ACC112 (cell line): ENCODE measurements around the gene ST6GAL1.

Experiments
- H2AFZ ChIP-seq: fragments of 200-600 bp; sonication (generic); one replicate; pipeline ENCODE4 v1.6.0; 2017; ENCODE audit warnings: antibody characterized with exemption, low read length; ENCODE audit not compliant: unreplicated experiment
- H3K27ac ChIP-seq: fragments of 200-600 bp; sonication (generic); 2 replicates; pipeline ENCODE4 v1.5.1; 2014; ENCODE audit warnings: low read depth, mild to moderate bottlenecking, antibody characterized with exemption, low read length, moderate library complexity
- H3K27me3 ChIP-seq: fragments of 200-600 bp; sonication (generic); 2 replicates; pipeline ENCODE4 v1.6.1; 2014; ENCODE audit warnings: mild to moderate bottlenecking, antibody characterized with exemption, low read length, moderate library complexity, mixed read lengths; ENCODE audit not compliant: insufficient read depth
- H3K36me3 ChIP-seq: fragments of 200-600 bp; sonication (generic); 2 replicates; pipeline ENCODE4 v1.6.1; 2016; ENCODE audit warnings: mild to moderate bottlenecking, antibody characterized with exemption, low read length, moderate library complexity, mixed read lengths; ENCODE audit not compliant: insufficient read depth
- H3K4me1 ChIP-seq: fragments of 200-600 bp; sonication (generic); one replicate; pipeline ENCODE4 v1.6.1; 2016; ENCODE audit warnings: low read length, mixed read lengths; ENCODE audit not compliant: insufficient read depth, unreplicated experiment, control insufficient read depth
- H3K4me3 ChIP-seq: fragments of 200-600 bp; sonication (generic); 2 replicates; pipeline ENCODE4 v1.5.1; 2014; ENCODE audit warnings: mild to moderate bottlenecking, low read depth, low read length
- H3K79me2 ChIP-seq: fragments of 200-600 bp; sonication (generic); one replicate; pipeline ENCODE4 v1.6.0; 2016; ENCODE audit warnings: low read length; ENCODE audit not compliant: control insufficient read depth, unreplicated experiment, insufficient read depth

Gene ST6GAL1

DNA sequence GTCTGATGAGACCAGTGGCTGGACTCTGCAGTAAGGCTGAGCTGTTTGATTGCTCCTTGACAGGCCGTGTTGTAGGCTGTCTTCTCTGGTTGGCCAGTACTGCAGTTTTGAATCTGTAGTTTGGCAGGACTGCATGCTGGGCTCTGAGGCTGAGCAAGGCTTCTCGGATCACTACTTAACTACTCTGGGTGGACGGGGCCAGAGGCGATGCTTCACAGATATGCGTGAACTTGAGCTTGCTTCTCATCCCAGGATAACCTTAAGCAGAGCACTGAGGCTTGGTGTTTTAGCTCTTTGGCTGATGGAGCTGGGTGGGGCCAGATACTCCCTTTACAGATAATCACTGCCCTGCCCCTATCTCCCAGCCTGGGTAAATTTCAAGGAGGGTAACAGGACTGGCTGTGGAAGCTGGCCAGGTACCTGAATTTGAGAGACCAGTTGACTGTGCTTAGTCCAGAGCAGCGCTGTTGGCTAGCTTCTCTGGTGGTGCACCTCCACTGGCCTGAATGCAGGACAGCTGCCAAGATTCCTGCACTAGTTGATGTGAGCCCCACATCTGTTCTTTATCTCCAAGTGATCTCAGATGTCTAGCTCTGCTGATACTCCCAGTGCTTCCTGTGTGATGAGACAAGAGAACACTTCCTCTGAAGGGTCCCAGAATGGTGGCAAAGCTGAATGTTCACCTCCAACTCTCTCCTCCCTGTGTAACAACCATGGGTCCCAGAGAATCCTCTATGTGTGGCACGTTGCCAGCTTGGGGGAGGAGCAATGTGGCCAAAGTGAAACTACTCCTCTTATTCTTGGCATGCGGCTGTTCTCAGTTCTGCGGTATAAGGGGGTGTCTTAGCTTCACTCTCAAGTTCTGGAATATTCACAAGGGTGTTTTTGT is 171.1 kb downstream of the ST6GAL1 start:
- peak overlapping the region; percentile 85 for H2AFZ ChIP-seq

DNA sequence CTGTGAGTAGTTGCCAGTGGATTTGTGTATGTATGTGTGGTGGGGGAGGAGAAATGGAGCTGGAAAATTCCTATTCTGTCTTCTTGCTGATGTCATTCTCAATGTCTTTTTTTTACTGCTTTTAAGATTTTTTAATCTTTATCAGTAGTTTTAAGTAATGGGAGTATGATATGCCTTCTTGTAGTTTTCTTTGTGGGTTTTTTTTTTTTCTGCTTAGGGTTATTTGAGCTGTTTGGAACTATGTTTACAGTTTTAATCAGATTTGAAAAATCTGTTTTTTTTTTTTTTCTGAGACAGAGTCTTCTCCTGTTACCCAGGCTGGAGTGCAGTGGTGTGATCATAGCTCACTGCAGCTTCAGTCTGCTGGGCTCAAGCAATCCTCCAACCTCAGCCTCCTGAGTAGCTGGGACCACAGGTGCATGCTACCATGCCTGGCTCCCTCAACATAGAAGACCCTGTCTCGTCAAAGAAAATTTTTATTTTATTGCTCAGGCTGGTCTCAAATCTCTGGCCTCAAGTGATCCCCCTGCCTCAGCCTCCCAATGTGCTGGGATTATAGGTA is 171.8 kb downstream of the ST6GAL1 start:
- Histone ChIP-seq H3K27ac (peak overlapping the region; percentile 51), H2AFZ (peak overlapping the region; percentile 85)

More for the DNA sequence above, 171.1 kb downstream of the ST6GAL1 start:
- no peaks in the 10 kb centered on the region for H3K79me2 ChIP-seq
- no peaks in the 10 kb centered on the region for H3K36me3 ChIP-seq
- H3K27ac ChIP-seq, result peak overlapping the region; percentile 51
- H3K27me3 ChIP-seq, result no peaks in the 10 kb centered on the region
- peak overlapping the region; percentile 77 for H3K4me3 ChIP-seq
- peaks cover 12% of the 10 kb centered on the region for H3K4me1 ChIP-seq

DNA sequence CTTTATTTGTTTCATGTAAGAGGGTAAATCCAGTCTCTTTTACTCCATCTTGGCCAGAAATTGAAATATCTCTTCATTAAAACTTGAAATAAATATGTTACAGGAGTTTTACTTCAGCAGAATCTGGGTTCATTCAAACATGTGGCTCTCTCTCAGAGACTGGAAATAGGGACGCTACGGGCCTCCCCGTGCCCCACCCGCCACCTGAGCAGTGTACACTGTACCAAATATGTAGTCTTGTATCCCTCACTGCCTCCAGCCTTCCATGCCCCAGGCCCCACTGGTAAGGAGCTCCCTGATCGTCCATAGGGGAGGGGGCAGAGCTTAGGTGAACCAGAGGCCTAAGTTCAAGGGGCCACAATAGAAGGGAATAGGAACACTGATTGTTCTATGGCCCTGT is 172.9 kb downstream of the ST6GAL1 start:
- no peak overlapping the region for H2AFZ ChIP-seq
- H3K4me1 ChIP-seq, result peaks cover 12% of the 10 kb centered on the region
- no peak overlapping the region for H3K4me3 ChIP-seq
- no peak overlapping the region for H3K27ac ChIP-seq
- no peaks in the 10 kb centered on the region for H3K79me2 ChIP-seq
- no peaks in the 10 kb centered on the region for H3K27me3 ChIP-seq
- H3K36me3 ChIP-seq, result no peaks in the 10 kb centered on the region; the same call in 1 of the 2 replicates

More for the DNA sequence above, 171.8 kb downstream of the ST6GAL1 start:
- peak overlapping the region; percentile 77 for H3K4me3 ChIP-seq
- H3K36me3 ChIP-seq, result no peaks in the 10 kb centered on the region
- H3K79me2 ChIP-seq, result no peaks in the 10 kb centered on the region
- no peaks in the 10 kb centered on the region for H3K27me3 ChIP-seq
- peaks cover 12% of the 10 kb centered on the region for H3K4me1 ChIP-seq

DNA sequence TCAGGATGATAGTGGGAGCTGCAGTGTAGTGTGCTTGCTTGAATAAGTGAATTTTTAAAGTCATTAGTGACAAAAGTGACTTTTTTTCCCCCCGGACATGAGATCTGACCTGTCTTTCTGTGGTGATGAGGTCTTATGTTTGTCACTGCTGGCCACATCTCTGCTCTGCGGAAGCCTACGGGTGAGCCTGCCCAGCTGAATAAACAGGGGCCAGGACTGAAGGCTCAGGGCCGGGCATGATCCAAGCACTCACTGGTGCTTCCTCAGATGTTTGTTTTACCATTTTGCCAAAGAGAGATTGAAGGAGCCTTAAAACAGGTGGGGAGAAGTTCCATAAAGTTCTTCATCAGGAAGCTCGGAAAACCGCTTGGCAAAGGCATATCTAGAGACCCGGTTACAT is 174.0 kb downstream of the ST6GAL1 start:
- Histone ChIP-seq H3K79me2 (no peaks in the 10 kb centered on the region), H3K27me3 (no peaks in the 10 kb centered on the region), H3K36me3 (no peaks in the 10 kb centered on the region; the same call in 1 of the 2 replicates), H3K27ac (no peak overlapping the region), H3K4me3 (no peak overlapping the region), H3K4me1 (peaks cover 12% of the 10 kb centered on the region), H2AFZ (no peak overlapping the region)

DNA sequence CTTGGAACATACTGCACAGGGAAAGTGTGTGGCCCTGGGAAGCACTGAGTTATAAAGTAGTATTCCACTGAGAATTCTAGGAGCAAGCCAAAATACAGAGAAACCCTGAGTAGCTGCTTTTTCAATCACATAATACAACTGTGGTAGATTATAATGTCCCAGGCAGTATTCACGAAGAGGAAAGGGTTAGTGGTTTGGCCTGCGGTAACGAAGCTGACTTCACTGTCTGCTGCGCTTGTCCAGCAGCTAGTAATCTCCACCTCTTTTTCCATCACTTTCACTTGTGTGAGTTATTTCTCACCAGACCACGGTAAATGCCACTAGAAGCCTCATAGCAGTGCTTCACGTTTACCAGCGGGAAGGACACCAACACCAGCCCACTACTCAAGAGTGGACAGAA is 174.6 kb downstream of the ST6GAL1 start:
- Histone ChIP-seq H3K4me1 (peaks cover 12% of the 10 kb centered on the region), H3K79me2 (no peaks in the 10 kb centered on the region), H3K4me3 (no peak overlapping the region), H3K36me3 (no peaks in the 10 kb centered on the region; the same call in 1 of the 2 replicates), H2AFZ (no peak overlapping the region), H3K27ac (no peak overlapping the region), H3K27me3 (no peaks in the 10 kb centered on the region)

DNA sequence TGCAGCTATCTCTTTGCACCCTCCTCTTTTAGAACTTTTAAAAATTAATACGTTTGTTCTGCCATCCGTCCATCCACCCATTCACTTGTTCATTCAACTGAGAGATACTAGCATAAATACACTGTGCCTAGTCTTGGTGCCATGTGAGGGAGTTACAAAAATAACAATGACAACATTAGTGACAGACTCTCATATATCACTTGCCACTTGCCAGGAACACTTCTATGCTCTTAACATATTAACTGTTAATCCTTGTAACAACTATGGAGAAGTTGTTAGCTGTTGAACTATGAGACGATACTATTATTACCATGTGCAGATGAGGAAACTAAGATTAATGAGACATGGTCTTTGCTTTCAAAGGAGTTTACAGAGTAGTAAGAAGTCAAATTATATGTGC is 175.4 kb downstream of the ST6GAL1 start:
- no peak overlapping the region for H3K27ac ChIP-seq
- no peaks in the 10 kb centered on the region for H3K79me2 ChIP-seq
- H2AFZ ChIP-seq, result no peak overlapping the region
- H3K4me3 ChIP-seq, result no peak overlapping the region
- no peaks in the 10 kb centered on the region; the same call in 1 of the 2 replicates for H3K36me3 ChIP-seq
- H3K4me1 ChIP-seq, result peaks cover 12% of the 10 kb centered on the region
- no peaks in the 10 kb centered on the region for H3K27me3 ChIP-seq

DNA sequence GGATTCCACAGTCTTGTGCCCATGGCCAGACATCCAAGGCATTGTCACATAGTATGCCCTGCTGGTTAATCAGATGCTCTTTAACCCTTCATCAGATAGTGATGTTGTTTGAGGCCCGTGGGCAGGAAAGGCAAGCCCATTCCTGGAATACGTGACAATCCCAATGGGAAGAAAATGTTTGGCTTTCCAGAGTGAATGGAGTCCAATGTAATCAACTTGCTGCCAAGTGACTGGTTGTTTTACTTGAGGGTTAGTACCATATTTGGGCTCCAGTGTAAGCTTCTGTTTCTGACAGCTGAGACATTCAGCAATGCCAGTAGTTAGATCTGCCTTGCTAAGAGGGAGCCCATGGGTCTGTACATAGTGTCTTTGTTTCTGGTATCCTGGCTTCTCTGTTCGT is 177.7 kb downstream of the ST6GAL1 start:
- Histone ChIP-seq H3K36me3 (no peaks in the 10 kb centered on the region; the same call in 1 of the 2 replicates), H3K79me2 (no peaks in the 10 kb centered on the region), H3K27me3 (no peaks in the 10 kb centered on the region), H3K27ac (no peak overlapping the region), H3K4me1 (no peaks in the 10 kb centered on the region), H2AFZ (no peak overlapping the region), H3K4me3 (no peak overlapping the region)

DNA sequence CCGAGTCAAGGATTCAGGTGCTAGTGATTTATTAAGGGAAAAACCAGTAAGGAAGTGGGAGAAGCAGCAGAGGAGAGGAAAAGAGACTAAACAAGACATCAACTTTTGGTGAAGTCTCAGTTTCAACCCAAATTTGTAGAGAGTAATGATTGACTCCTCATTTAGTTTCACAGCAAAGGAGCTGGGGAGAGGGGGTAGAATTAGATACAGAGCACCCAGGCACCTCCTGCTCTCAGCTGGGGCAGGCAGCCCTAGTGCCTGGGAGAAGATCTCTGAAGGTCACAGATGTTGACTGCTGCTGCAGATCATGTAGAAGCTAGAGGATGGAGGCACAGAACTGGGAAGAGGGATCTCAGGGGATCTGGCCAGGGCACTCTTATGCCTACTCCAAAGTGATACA is 179.8 kb downstream of the ST6GAL1 start:
- no peak overlapping the region for H2AFZ ChIP-seq
- H3K4me1 ChIP-seq, result no peaks in the 10 kb centered on the region
- no peak overlapping the region for H3K4me3 ChIP-seq
- H3K27me3 ChIP-seq, result no peaks in the 10 kb centered on the region
- H3K27ac ChIP-seq, result no peak overlapping the region
- no peaks in the 10 kb centered on the region for H3K79me2 ChIP-seq
- no peaks in the 10 kb centered on the region; the same call in 1 of the 2 replicates for H3K36me3 ChIP-seq

DNA sequence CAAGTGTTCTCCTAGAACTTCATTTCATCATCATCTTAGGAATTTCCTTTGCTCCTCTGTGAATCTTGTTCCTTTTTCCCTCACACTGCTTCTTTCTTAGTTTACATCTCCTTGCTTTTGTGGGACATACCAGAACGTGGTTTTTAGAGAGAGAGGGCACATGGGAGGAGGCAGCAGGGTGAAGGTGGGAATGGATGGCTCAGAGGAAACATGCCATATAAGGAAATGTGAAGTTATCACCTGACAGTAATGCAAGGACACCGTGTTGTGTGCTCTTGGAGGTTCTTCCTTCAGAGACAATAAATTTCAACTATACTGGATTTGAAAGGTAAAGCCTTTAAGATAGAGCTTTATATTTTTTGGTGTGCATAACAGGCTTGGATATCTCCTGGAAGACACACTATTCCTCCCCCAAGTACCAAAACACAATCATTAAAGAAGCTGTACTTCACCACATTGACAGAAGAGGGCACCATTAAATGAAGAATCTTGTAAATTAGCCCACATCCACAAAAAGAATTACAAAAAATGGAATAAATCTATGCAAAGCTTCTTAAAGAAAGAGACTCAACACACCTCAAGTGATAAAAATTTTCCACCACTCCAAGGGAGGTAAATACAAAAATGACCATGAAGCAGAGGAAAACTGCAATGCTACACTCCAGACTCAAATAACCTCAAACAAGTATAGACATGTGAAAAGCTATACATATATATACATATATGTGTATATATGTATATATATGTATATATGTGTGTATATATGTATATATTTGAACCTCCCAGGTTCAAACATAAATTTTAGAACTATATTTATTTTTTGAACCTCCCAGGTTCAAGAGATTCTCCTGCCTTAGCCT is 182.8 kb downstream of the ST6GAL1 start:
- no peaks in the 10 kb centered on the region for H3K4me1 ChIP-seq

DNA sequence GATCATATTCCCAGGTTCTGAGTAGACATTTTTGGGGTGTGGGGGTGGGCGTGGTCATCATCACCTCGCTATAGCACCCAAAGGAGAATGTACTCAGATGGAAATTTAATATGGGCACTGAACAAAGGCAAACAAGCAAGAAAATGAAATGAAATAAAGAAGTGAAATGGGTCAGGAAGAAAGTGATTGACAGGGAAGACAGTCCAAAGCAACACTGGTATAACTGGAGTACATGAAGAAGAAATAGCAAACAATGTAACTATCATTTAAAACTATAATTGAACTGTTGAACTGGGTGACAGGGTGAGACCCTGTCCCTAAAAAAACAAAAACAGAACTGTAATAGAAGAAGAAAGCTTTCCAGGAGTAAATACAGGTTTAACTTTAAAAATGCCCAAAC is 184.2 kb downstream of the ST6GAL1 start:
- H3K79me2 ChIP-seq, result no peaks in the 10 kb centered on the region
- no peak overlapping the region for H3K4me3 ChIP-seq
- no peak overlapping the region for H3K27ac ChIP-seq
- H3K27me3 ChIP-seq, result no peaks in the 10 kb centered on the region
- no peak overlapping the region for H2AFZ ChIP-seq
- no peaks in the 10 kb centered on the region for H3K36me3 ChIP-seq
- no peaks in the 10 kb centered on the region for H3K4me1 ChIP-seq

More for the DNA sequence above, 182.8 kb downstream of the ST6GAL1 start:
- H3K27me3 ChIP-seq, result no peaks in the 10 kb centered on the region
- H3K27ac ChIP-seq, result no peak overlapping the region
- no peak overlapping the region for H3K4me3 ChIP-seq
- H3K36me3 ChIP-seq, result no peaks in the 10 kb centered on the region; the same call in 1 of the 2 replicates
- H2AFZ ChIP-seq, result no peak overlapping the region
- H3K79me2 ChIP-seq, result no peaks in the 10 kb centered on the region
